Measurements from ENCODE around the gene ESRRG.

The ESRRG gene

DNA sequence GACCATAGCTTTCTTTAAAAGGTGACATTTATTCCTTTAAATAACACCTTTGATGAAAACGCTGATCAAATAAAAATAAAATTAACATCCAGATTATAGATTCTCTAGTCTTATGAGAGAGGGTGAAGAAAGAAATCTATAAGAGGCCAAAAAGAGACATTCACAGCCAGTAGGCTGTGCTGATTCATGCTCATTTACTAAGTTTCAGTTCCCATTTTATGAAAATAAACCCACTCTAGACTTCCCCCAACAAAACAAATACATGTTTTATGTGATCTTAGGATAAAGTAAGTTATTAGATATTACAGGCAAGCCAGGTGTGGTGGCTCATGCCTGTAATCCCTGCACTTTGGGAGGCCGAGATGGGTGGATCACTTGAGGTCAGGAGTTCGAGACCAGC, 21.1 kb downstream of the ESRRG start:
- DNase-seq: no peak

DNA sequence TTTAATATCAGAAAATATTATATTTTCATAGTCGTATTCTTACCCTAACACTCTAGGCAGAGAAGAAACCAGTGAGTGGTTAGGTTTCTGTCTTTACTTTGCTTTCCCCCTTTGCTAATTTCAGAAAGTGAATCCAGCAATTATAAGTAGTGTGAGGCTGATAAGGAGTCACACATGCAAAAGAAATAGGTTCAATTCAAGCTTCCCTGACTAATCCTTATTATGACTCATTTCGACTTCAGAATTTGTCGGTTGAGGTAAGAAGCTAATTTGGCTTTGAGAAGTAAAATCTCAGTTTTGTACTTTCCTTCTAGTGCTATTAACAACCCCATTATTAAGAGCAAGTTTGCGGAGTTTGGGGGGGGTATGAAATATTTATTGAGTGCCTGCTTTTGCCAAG, 22.4 kb downstream of the ESRRG start:
- DNase-seq: no peak

GRCh38 chr1:216691710-216692109, 31.5 kb downstream of the ESRRG start:
- no peak for DNase-seq

DNA sequence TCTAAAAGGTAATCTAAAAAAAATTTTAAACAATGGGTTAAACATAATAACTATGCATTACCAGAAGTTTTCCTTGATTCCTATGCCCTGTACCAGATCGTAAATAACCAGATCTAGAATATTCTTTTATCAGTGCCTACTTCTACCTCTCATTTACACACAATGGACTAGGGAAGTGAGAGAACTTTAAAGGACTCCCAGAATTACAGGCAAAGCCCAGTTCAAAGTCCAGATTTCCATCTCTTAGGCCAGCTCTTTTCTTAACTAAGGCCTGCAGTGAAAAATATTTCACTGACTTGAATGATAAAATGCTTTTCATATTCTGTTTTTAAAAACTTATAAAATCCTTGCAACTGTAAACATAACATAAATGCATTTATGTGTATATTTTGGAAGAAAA, 32.6 kb downstream of the ESRRG start:
- DNase-seq: no peak

DNA sequence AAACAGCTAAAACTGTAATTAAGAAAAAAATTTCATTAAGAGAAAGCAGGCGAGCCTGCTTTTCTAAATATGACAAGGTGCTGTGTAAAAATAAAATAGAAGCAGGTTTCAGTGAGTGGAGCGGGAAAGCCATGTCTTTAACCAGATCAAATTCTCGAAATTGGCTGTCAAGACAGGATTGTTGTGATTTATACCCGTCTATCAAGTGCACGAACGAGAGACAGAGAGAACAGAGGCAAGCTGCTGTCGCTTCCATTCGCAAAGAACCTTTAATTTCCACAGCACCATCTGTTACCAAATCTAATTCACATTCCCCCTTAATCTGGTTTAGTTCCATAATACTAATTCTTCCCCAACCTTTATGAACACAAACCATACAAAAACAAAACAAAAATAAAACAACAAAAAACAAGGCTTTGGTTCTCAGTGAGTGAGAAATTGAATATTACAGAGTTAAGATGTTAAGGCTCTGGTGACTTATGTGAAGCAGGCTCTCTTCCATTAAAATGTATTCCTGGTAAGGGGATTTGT, 35.0 kb downstream of the ESRRG start:
- DNase-seq: no peak

- DNase-seq: no peak
These were observed 36.1 kb downstream of the ESRRG start for GRCh38 chr1:216686860-216687766.

GRCh38 chr1:216682752-216683151, 40.5 kb downstream of the ESRRG start:
- no peak for DNase-seq

DNA sequence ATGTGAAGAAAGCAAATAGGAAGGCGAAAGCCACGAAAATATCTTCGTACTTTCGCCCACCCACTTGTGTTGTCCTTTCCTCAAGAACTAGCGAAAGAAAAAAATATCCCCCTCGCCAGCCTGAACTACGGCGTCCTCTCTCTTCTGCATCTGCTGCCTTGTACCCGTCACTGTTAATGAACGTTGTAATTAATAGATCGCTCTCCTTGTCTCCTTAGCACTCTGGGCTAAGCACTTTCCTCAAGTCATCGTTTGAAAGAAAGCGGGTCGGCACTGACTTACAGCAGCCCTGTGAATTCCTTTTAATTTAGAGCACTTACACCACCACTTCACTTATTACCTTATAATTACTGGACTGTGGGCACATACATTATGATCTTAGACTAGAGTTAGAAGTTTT, 44.1 kb downstream of the ESRRG start:
- no peak for DNase-seq

GRCh38 chr1:216670118-216670883, 52.9 kb downstream of the ESRRG start:
- DNase-seq: no peak

DNA sequence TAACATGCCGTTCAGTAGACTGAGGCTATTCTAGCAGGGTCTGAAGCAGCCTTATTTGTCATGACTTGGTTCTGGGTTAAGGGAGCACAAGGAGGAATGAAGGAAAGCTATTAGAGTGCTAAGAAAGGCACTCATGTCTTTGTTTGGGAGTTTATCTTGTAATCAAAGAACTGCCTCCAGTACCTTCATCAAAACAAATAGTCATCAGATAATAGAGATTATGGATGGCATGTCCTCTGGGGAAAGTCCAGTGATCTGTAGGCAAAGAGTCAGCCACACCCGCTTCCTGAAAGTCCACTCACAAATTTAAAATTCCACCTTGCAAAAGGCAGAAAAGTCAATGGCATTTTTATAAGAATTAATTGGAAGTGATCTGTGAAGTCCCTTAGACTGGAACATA, 56.8 kb downstream of the ESRRG start:
- no peak for DNase-seq

DNA sequence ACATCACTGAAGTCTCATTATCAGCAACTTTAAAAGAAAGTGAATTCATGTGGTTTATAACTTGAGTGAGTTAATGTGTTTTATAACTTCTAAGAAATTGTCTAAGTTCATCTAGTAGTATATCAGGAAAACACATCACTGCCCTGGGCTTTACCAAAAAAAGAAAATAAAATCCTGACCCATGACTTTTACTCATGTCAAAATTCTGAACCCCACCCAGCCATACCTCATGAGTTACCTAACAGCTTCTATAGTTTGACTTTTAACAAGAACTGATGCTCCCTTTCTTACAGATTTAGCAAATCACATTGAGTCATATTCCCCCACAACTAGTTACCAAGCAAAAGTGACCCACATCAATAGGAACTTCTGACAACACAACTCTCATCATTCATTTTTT, 57.4 kb downstream of the ESRRG start:
- no peak for DNase-seq

- no peak for DNase-seq
These were observed 57.8 kb downstream of the ESRRG start for GRCh38 chr1:216665406-216665805.

GRCh38 chr1:216662681-216663080, 60.5 kb downstream of the ESRRG start:
- DNase-seq: no peak

- no peak for DNase-seq
These were observed 62.7 kb downstream of the ESRRG start for GRCh38 chr1:216660561-216660960.

DNA sequence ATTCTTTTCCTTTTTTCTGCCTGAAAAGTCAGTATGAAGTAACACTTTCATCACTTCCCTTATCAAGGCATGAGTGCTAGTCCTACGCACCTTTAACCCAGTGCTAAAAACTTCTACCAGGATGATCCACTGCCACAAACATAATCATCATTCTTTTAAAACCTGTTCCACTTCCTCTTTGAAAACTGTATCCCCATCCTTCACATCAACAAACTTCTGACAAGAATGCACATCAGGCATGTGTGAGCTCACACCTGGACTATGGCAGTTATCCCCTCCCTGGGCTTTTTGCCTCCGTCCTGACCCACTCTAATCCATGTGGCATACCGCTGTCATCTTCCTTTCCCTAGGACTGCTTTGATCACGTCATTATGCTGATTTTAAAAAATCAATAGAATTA, 70.2 kb downstream of the ESRRG start:
- DNase-seq: no peak

DNA sequence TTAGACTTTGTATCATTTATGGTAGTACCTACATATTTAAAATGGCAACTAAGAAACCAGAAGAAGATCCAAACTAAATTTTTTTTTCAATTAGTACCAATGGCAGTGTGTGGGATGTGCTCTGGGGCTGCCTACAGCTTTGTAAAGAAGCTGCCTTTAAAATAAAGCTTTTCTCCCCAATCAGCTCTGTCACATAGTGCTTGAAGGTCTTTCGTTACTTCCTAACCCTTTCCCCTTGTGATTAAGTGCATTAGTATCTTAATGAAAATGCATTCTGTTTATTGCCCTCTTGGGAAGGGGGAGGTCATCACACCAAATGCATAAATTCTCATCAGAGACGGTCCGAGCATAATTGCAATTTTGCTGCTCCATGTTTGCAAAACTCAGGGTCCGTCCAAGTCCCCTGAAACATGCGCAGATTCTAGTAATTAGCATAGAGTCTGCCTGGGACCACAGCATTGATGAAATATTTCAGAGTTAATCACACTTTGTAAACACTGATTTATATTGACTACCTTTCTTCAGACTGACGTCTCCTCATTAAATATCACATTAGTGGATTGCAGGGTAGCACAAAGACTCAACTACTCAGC, 71.3 kb downstream of the ESRRG start:
- no peak for DNase-seq

DNA sequence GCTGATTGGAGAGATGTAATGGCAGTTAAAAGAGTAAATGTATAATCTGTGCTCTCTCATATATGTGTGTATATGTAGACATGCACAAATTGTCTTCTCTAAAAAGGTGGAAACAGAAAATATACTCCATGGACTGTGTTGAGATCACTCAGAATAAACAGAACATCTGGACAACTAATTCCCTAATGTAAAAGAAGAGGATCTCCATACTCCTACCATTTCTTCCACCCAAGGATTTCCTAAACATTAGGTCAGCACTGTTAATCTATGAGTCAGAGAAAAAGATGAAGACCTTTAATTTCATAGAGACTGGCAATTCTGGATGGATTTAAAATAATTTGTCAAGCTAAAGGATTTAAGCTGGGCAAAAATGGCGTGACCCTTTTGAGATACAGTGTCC, 80.1 kb downstream of the ESRRG start:
- DNase-seq: no peak

DNA sequence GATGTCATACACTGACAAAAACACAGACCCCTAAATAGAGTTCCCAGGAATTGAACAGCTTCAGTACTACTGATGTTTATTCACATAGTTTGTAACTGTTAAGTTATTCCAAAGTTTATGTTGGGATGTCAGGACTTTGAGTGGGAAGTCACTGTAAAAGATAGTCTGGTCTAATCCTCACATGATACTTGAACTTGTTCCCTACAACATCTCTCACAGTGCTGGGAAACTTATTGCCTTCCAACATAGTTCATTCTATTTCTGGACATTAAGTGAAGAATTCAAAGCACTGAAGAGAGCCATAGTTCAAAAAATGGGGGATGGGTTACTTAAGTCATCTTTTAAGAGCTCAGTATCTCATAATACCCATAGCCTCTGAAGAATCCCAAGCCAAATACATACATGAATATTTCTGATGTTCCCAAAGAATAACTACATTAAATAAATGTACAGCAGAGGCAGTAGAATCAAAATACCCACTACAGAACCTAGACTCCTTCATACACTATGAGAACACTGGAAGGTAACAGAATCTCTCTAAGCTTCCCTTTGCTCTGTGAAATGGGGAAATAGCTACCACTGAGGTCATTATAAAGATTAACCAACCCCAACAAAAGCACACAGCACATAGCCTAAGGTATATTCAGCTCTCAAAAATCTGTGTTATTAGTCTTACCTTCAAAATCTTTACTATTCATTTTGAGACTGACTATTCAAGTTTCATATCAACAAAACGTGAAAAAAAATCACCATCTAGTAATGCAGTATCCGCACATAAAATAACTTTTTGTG, 81.4 kb downstream of the ESRRG start:
- no peak for DNase-seq

GRCh38 chr1:216640100-216640499, 83.1 kb downstream of the ESRRG start:
- no peak for DNase-seq

GRCh38 chr1:216632980-216633379, 90.2 kb downstream of the ESRRG start:
- no peak for DNase-seq

- no peak for DNase-seq
These were observed 92.7 kb downstream of the ESRRG start for GRCh38 chr1:216630532-216630931.

GRCh38 chr1:216627252-216627651, 96.0 kb downstream of the ESRRG start:
- DNase-seq: no peak
